HG03520 (cell line): Measurements from ENCODE around the gene UGCG.
A peak's percentile ranks its signal among the peaks of the same experiment; 100 is the strongest.
"Not testable (repeated sequence)": the region's sequence is repeated elsewhere in the genome, so short reads cannot be mapped to it uniquely, and the experiment has no call there.

Source experiments
- ATAC-seq: cut with Tn5 transposase; IDR thresholded peaks from one replicate; pipeline ENCODE4 v1.9.1; 2021; ENCODE audit warnings: mild to moderate bottlenecking, moderate library complexity; ENCODE audit not compliant: unreplicated experiment

Gene UGCG

GRCh38 chr9:111895996-111896941, at the start of gene UGCG:
TSS of gene UGCG (plus strand) at chr9:111896814. CDS start at chr9:111897216, 402 bp downstream.
- ATAC-seq, result peak; percentile 78

DNA sequence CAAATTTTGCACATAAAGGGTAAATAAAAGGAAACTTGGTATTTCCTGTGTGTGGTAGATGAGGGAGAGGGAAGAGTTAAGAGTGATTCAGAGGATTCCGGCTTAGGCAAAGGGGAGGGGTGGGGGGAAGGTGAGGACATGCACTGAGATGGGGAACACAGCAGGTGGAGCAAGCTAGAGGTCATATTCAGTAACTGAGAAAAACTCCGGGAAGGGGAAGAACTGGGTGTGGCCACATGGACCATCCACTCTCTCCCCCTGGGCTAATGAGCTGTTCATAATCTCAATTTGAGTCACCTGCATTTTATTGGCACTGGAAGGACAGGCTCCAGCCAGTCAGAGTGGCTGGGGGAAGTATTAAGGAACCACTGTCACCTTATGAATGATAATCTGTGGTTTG, 45.1 kb upstream of the UGCG start:
- no peak for ATAC-seq

DNA sequence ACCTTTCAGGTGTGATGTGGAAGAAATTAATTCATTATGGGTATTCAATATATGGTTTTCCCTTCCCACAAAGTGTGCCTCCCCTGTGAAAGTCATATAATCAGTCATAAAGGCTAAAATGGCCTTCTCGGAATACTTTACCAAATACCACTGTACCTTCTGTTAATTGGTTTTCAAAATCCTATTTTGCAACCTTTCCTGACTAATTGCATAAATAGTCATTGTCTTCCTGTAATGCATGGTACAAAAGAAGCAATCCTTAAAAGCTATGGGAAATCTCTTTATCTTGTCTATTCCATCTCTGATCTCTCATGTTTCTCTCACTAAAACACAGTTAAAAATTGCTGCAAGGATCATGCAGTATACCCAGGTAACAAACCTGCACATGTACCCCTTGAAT, 44.3 kb upstream of the UGCG start:
- no peak for ATAC-seq

- no peak for ATAC-seq
Measured at GRCh38 chr9:111853450-111853827, 43.2 kb upstream of the UGCG start.

DNA sequence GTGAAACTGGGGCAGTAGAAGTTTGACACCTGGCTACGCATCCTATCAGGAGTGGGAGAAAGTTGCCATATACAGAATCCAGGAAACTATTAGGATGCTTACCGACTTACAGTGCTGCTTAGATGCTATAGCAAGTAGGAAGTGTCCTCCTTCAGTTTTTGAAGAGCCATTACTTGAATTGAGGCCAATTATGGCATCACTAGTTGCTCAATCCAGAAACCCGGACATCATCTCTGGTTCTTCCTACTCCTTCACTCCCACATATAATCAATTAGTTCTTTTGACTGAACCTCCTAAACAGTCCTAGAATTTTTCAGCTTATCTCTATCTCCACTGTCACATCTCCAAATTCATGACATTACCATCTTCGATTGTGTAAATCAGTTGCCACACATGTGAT, 41.8 kb upstream of the UGCG start:
- ATAC-seq, result no peak

GRCh38 chr9:111857555-111858211, 38.9 kb upstream of the UGCG start:
- no peak for ATAC-seq

DNA sequence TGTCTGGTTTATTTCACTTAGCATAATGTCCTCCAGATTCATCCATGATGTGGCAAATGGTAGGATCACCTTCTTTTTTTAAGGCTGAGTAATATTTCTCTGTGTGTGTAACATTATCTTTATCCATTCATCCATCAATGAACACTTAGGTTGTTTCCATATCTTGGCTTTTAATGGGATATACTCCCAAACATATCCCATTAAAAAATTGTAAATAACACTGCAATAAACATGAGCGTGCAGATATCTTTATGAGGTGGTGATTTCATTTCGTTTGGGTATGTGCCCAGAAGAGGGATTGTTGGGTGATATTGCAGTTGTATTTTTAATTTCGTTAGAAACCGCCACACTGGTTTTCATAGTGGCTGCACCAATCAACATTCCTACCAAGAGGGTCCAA, 36.2 kb upstream of the UGCG start:
- no peak for ATAC-seq

GRCh38 chr9:111863636-111864035, 33.0 kb upstream of the UGCG start:
- ATAC-seq, result no peak

DNA sequence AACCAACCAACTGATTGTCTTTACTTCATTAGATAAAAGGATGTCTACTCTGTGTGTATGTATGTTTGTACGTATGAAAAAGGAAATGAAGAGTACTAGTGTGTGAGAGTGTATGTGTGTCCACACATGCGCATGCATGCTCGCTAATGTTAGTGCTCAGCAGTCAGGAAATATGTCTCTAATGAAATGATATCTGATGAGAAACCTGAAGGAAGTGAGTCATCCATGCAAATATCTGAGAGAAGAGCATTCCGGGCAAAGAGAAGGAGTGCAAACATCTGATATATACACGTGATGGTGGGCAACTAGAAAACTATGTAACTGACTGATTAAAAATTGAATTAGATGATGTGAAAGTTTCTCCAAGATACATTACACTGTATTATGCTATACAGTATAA, 29.6 kb upstream of the UGCG start:
- no peak for ATAC-seq

DNA sequence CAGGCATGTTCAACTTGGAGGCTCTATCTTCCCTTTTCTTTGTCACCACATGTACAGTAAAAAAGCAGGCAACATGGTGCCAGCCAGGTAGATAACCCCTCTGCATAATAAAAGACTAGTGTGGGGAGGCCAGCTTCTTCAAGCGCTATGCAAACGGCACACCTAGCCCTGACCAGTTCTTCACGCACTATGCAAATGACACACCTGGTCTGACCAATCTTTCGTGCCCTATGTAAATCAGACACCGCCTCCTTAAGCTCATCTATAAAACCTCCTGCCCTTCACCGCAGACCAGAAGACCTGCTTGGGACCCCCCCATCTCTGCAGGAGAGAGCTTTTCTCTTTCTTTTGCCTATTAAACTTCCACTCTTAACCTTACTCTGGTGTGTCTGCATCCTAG, 28.1 kb upstream of the UGCG start:
- ATAC-seq, result no peak

DNA sequence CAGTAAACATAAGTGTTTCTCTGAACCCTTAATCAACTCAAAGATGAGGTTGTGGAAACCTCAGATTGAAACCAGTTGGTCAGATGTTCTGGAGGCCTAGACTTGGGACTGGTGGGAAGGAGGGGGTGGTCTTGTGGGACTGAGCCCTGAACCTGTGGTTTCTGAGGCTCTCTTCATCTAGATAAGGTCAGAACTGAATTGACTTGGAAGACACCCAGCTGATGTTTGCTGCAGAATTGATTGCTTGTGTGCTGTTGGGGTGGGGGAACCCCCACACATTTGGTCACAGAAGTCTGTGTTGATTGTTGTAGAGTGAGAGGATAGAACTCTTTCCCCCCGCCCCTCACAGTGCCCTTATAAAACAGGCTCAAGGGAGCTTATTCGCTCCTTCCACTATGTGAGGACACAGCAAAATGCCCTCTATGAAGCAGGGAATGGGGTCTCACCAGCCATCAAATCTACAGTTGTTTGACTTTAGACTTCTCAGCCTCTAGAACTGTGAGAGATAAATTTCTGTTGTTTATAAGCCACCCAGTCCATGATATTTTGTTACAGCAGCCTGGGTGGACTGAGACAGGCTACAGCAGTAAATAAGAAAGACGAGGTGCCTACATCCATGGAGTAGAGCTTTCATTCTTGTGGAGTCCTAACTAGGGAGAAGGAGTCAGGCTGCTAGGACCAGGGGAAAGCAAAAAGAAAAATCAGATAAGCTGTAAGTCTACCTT, 25.7 kb upstream of the UGCG start:
- ATAC-seq, result no peak

DNA sequence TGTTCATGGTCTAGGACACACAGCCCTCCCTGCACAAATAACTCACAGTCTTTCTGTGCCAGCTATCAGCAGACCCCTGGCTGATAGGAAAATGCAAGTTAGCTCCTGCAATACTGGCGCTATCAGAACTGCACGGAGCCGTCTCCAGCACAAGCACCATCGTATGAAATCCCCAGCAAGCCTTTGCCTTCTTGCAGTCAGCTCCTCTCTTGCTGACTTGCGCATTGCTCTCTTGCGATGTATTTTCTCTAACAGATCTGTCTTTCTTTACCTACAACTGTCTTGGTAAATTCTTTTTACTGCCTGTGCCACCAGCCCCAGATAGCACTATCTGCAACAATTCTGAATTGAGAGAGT, 25.1 kb upstream of the UGCG start:
- ATAC-seq, result no peak

DNA sequence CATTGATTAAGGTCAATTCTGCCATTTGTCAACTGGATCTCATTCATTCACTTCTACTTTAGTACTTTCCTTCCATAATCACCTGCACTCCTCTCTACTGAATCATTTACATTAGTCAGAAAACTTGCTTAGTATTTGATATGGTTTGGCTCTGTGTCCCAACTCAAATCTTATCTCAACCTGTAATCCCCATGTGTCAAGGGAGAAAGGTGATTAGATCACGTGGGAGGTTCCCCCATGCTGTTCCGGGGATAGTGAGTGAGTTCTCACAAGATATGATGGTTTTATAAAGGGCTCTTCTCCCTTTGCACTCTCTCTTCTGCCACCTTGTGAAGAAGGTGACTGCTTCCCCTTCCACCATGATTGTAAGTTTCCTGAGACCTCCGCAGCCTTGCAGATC, 23.7 kb upstream of the UGCG start:
- ATAC-seq, result no peak

DNA sequence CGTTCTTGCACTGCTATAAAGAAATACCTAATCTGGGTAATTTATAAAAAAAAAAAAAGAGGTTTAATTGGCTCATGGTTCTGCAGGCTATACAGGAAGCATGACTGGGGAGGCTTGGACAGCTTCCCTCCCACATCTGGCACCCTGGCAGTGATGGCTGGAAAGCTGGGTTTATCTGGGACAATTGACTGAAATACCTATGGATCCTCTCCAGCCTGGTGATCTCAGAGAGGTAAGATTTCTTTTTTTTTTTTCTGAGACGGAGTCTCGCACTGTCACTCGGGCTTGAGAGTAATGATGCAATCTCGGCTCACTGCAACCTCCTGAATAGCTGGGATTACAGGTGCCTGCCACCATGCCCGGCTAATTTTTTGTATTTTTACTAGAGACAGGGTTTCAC, 22.7 kb upstream of the UGCG start:
- no peak for ATAC-seq

DNA sequence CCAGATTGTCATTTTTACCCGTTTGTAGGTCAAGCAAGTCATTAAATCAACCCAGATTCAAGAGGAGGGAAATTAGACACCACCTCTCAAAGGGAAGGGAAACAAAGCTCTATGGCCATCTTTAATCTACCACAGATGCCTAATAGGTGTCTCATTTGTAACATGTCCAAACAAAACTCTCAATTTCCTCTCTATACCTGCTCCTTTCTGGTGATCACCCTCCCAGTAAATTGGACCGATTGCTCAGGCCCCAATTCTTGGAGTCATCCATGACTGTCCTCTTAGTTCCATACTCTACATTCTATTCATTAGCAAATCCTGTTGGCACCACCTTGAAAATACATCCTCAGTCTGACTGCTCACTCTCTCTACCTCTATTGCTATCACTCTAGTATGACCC, 22.1 kb upstream of the UGCG start:
- ATAC-seq, result no peak

GRCh38 chr9:111875291-111875690, 21.3 kb upstream of the UGCG start:
- ATAC-seq, result not testable (repeated sequence)

DNA sequence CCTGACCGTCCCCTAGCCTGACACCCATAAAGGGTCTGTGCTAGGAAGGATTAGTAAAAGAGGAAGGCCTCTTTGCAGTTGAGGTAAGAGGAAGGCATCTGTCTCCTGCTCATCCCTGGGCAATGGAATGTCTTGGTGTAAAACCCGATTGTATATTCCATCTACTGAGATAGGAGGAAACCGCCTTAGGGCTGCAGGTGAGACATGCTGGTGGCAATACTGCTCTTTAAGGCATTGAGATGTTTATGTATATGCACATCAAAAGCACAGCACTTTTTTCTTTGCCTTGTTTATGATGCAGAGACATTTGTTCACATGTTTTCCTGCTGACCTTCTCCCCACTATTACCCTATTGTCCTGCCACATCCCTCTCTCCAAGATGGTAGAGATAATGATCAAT, 20.9 kb upstream of the UGCG start:
- not testable (repeated sequence) for ATAC-seq

- ATAC-seq, result no peak
Measured at GRCh38 chr9:111876179-111876578, 20.4 kb upstream of the UGCG start.

GRCh38 chr9:111877420-111877819, 19.2 kb upstream of the UGCG start:
- ATAC-seq, result no peak

GRCh38 chr9:111878946-111879345, 17.7 kb upstream of the UGCG start:
- ATAC-seq, result no peak

- ATAC-seq, result no peak
Measured at GRCh38 chr9:111886983-111887718, 9.5 kb upstream of the UGCG start.
